Skeletal muscle cell (primary cell): ENCODE results near the gene PPIE.
"Not testable (repeated sequence)": the region's sequence is repeated elsewhere in the genome, so short reads cannot be mapped to it uniquely, and the experiment has no call there.

Experiments
- DNase-seq: peaks from one replicate; pipeline ENCODE4 v3.0.0-alpha.2; 2010; ENCODE audit warnings: low read depth
- H3K4me3 ChIP-seq: 2 replicates; pipeline ENCODE4 v1.5.1; 2011; ENCODE audit warnings: low read depth, mild to moderate bottlenecking, control low read depth, low read length, moderate library complexity

The PPIE gene

GRCh38 chr1:39773369-39773979, 34.8 kb downstream of the PPIE start:
- DNase-seq, H3K4me3 ChIP-seq: not testable (repeated sequence)

GRCh38 chr1:39775141-39775540, 36.5 kb downstream of the PPIE start:
- H3K4me3 ChIP-seq, DNase-seq: not testable (repeated sequence)

- DNase-seq, H3K4me3 ChIP-seq: not testable (repeated sequence)
These were observed 37.2 kb downstream of the PPIE start for GRCh38 chr1:39775676-39776399.

- no peak overlapping the region for H3K4me3 ChIP-seq
- DNase-seq, result no peak
These were observed 37.7 kb downstream of the PPIE start for GRCh38 chr1:39776400-39776713.

GRCh38 chr1:39776886-39777285, 38.2 kb downstream of the PPIE start:
- no peak for DNase-seq
- no peak overlapping the region for H3K4me3 ChIP-seq

GRCh38 chr1:39777306-39777705, 38.6 kb downstream of the PPIE start:
- H3K4me3 ChIP-seq, result no peak overlapping the region
- DNase-seq, result no peak

GRCh38 chr1:39777896-39778295, 39.2 kb downstream of the PPIE start:
- H3K4me3 ChIP-seq, DNase-seq: not testable (repeated sequence)

- not testable (repeated sequence) for H3K4me3 ChIP-seq, DNase-seq
These were observed 39.9 kb downstream of the PPIE start for GRCh38 chr1:39778463-39779099.

GRCh38 chr1:39779137-39779536, 40.5 kb downstream of the PPIE start:
- H3K4me3 ChIP-seq, result no peak overlapping the region
- DNase-seq, result no peak

GRCh38 chr1:39779821-39780220, 41.1 kb downstream of the PPIE start:
- DNase-seq, result no peak
- no peak overlapping the region for H3K4me3 ChIP-seq

- H3K4me3 ChIP-seq, result no peak overlapping the region
- no peak for DNase-seq
These were observed 42.6 kb downstream of the PPIE start for GRCh38 chr1:39781349-39781715.

GRCh38 chr1:39782103-39782502, 43.4 kb downstream of the PPIE start:
- no peak overlapping the region for H3K4me3 ChIP-seq

GRCh38 chr1:39782685-39783084, 44.0 kb downstream of the PPIE start:
- not testable (repeated sequence) for H3K4me3 ChIP-seq, DNase-seq

More at GRCh38 chr1:39782103-39782502, 43.4 kb downstream of the PPIE start:
- DNase-seq, result no peak

- not testable (repeated sequence) for H3K4me3 ChIP-seq, DNase-seq
These were observed 47.8 kb downstream of the PPIE start for GRCh38 chr1:39786303-39787107.

- DNase-seq, H3K4me3 ChIP-seq: not testable (repeated sequence)
These were observed 48.4 kb downstream of the PPIE start for GRCh38 chr1:39787108-39787375.

GRCh38 chr1:39787468-39787867, 48.8 kb downstream of the PPIE start:
- no peak for DNase-seq
- no peak overlapping the region for H3K4me3 ChIP-seq

- not testable (repeated sequence) for H3K4me3 ChIP-seq, DNase-seq
These were observed 49.3 kb downstream of the PPIE start for GRCh38 chr1:39787964-39788363.

- peak overlapping the region; percentile 30 for H3K4me3 ChIP-seq
These were observed 49.7 kb downstream of the PPIE start for GRCh38 chr1:39788426-39788757.

GRCh38 chr1:39788758-39789570, 50.3 kb downstream of the PPIE start, which contains the start of gene BMP8B:
Gene BMP8B (minus strand): TSS chr1:39788865. CDS start chr1:39788485, 380 bp downstream.
- DNase-seq, result no peak

More at GRCh38 chr1:39788426-39788757, 49.7 kb downstream of the PPIE start:
- DNase-seq, result no peak

More at GRCh38 chr1:39788758-39789570, 50.3 kb downstream of the PPIE start, which contains the start of gene BMP8B:
- H3K4me3 ChIP-seq, result peak within 1 kb of the TSS; percentile 30
